Erythroblast (primary cell): Measurements from ENCODE around the gene ZNF805.

Experiments used
- GATA1 ChIP-seq: IDR thresholded peaks from 2 replicates; pipeline ENCODE4 v1.6.1; 2011; ENCODE audit warnings: low read depth, mild to moderate bottlenecking, control low read depth, low read length, moderate library complexity
- POLR2A ChIP-seq: IDR thresholded peaks from 2 replicates; pipeline ENCODE4 v1.6.1; 2011; ENCODE audit warnings: mild to moderate bottlenecking, low read length

- TF ChIP-seq POLR2A (no peak), GATA1 (no peak)
These were observed 52.1 kb downstream of the ZNF805 start for GRCh38 chr19:57292547-57292946.
